Stomach (tissue), 9 donors: Measurements from ENCODE around the gene DNAJC4. TPM values are rescaled to one million over a fixed set of nuclear protein-coding genes. Genes with fewer than 3 reads are reported as not detected.

Experiments
- DNase-seq, 2 donors: peaks; one replicate each; pipeline versions ENCODE4 v3.0.0 to v3.0.0-alpha.2; 2013 to 2019
- H3K27ac ChIP-seq, 5 donors: fragments of 200-600 bp in 4 of 5; sonication (generic) in 4 of 5; one replicate each; pipeline ENCODE4 v1.5.1; 2013 to 2019; ENCODE audit warnings: mild to moderate bottlenecking in 1 of 5, moderate library complexity in 1 of 5
- H3K27me3 ChIP-seq, 3 donors: fragments of 200-600 bp; sonication (generic); one replicate each; pipeline ENCODE4 v1.5.1; 2017 to 2019; ENCODE audit warnings: mixed run types in 1 of 3
- H3K36me3 ChIP-seq, 4 donors: fragments of 200-600 bp; sonication (generic); 1 replicate in 3 of 4; 2 replicates in 1 of 4; pipeline ENCODE4 v1.5.1; 2016 to 2019
- H3K4me1 ChIP-seq, 4 donors: fragments of 200-600 bp; sonication (generic); one replicate each; pipeline ENCODE4 v1.5.1; 2016 to 2019
- H3K4me3 ChIP-seq, 4 donors: fragments of 200-600 bp; sonication (generic) in 3 of 4; one replicate each; pipeline ENCODE4 v1.5.1; 2016 to 2019; ENCODE audit warnings: mild to moderate bottlenecking in 1 of 4
- H3K9me3 ChIP-seq, 4 donors: fragments of 200-600 bp; sonication (generic); one replicate each; pipeline ENCODE4 v1.5.1; 2016 to 2019
- EP300 ChIP-seq: sonication (generic); formaldehyde crosslinking; IDR thresholded peaks from one replicate; pipeline ENCODE4 v1.6.1; 2017; ENCODE audit warnings: antibody characterized with exemption
- POLR2A ChIP-seq, 4 donors: fragments of 450-650 bp; IDR thresholded peaks; one replicate each; pipeline ENCODE4 v1.6.1; 2016; ENCODE audit warnings: antibody characterized with exemption in 4 of 4, control low read depth in 2 of 4, mild to moderate bottlenecking in 1 of 4, moderate library complexity in 1 of 4
- POLR2AphosphoS5 ChIP-seq, 3 donors: sonication (generic); formaldehyde crosslinking; IDR thresholded peaks; one replicate each; pipeline ENCODE4 v1.6.1; 2016; ENCODE audit warnings: antibody characterized with exemption in 3 of 3
- WGBS, 5 donors: extraction: QIAGEN DNeasy Blood & Tissue Kit in 3 of 5; methylation state at CpG; one replicate each; pipeline versions ENCODE4 v1.1.5 to v1.1.7; 2013 to 2018; 5-methylcytosine and 5-hydroxymethylcytosine counted together
- intact Hi-C: fragments of 100-400 bp; cut with DNase I; formaldehyde crosslinking; loops from one replicate; pipeline ENCODE4 v1.15.1; 2023; ENCODE audit warnings: low total_unique reads
- polyA plus RNA-seq, 3 donors: library from polyadenylated mRNA; stranded (reverse); fragments of 200-250 nt; gene quantifications; one replicate each; pipeline ENCODE4 v1.2.3, GENCODE V29; 2013
- total RNA-seq, 5 donors: library from RNA; depleted of rRNA; stranded (reverse); fragments of >200 nt; gene quantifications; one replicate each; pipeline versions ENCODE4 v1.1.0 to v1.2.3, GENCODE V29; 2014 to 2016
- TF ChIP-seq, protein P1 (sequence below), 7 experiments: fragments of 450-650 bp in 4 of 7; fragments of 200-600 bp in 3 of 7; sonication (generic) in 3 of 7; IDR thresholded peaks; one replicate each; pipeline ENCODE4 v1.5.1; 2016 to 2019; ENCODE audit warnings: antibody characterized with exemption in 7 of 7, control low read depth in 2 of 7, mild to moderate bottlenecking in 1 of 7
- donor health status: healthy with polysubstance abuse.
- donor health status: Bipolar disorder and iron deficiency.
- donor health status: healthy.

Gene DNAJC4
- total and polyA plus RNA-seq, 8 donors, result 8.3 to 115 (median 42.8) TPM

- no peaks in the 10 kb centered on the region for H3K27me3 ChIP-seq
- no peaks in the 10 kb centered on the region for H3K36me3 ChIP-seq
- peak in 1 of 2 donors; percentile 23 for DNase-seq
- peak overlapping the region; percentile 66 to 73 (median 70) for H3K4me3 ChIP-seq
- H3K9me3 ChIP-seq, result no peaks in the 10 kb centered on the region
- 29 to 39% (median 34%) methylated on average over 13 of the region's 13 CpGs for WGBS, 5 donors
- no peak for TF ChIP-seq POLR2AphosphoS5 (IDR thresholded peaks at IDR 0.05)
- intact Hi-C loops, result no loop called here
- H3K27ac ChIP-seq, result peak overlapping the region; percentile 91 to 96 (median 94)
- peaks cover 56 to 80% (median 78%) of the 10 kb centered on the region in 4 donors for H3K4me1 ChIP-seq
These were observed 591 bp upstream of the DNAJC4 start for GRCh38 chr11:64229744-64230170.

GRCh38 chr11:64230985-64231365 lies 627 bp downstream of the DNAJC4 start:
- Histone ChIP-seq H3K4me3 (peak overlapping the region; percentile 66 to 73 (median 70)), H3K36me3 (no peaks in the 10 kb centered on the region), H3K4me1 (peaks cover 58 to 83% (median 80%) of the 10 kb centered on the region in 4 donors), H3K9me3 (no peaks in the 10 kb centered on the region), H3K27me3 (no peaks in the 10 kb centered on the region), H3K27ac (peak overlapping the region; percentile 91 to 96 (median 94))
- WGBS, 5 donors, result 4 to 11% (median 8%) methylated on average over 8 of the region's 8 CpGs
- no peak for DNase-seq
- TF ChIP-seq POLR2AphosphoS5 (IDR thresholded peaks at IDR 0.05), result no peak
- TF ChIP-seq EP300, result no peak
- TF ChIP-seq, protein P1, sequence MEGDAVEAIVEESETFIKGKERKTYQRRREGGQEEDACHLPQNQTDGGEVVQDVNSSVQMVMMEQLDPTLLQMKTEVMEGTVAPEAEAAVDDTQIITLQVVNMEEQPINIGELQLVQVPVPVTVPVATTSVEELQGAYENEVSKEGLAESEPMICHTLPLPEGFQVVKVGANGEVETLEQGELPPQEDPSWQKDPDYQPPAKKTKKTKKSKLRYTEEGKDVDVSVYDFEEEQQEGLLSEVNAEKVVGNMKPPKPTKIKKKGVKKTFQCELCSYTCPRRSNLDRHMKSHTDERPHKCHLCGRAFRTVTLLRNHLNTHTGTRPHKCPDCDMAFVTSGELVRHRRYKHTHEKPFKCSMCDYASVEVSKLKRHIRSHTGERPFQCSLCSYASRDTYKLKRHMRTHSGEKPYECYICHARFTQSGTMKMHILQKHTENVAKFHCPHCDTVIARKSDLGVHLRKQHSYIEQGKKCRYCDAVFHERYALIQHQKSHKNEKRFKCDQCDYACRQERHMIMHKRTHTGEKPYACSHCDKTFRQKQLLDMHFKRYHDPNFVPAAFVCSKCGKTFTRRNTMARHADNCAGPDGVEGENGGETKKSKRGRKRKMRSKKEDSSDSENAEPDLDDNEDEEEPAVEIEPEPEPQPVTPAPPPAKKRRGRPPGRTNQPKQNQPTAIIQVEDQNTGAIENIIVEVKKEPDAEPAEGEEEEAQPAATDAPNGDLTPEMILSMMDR (IDR thresholded peaks at IDR 0.05), result no peak
- TF ChIP-seq POLR2A (IDR thresholded peaks at IDR 0.05), result no peak
- intact Hi-C loops, result no loop called here

GRCh38 chr11:64231546-64231945 lies 1.2 kb downstream of the DNAJC4 start:
- no peak for DNase-seq
- 71 to 86% (median 81%) methylated on average over 7 of the region's 7 CpGs for WGBS, 5 donors
- TF ChIP-seq POLR2A (IDR thresholded peaks at IDR 0.05), result no peak
- TF ChIP-seq, protein P1 (IDR thresholded peaks at IDR 0.05), result no peak
- no peak for TF ChIP-seq EP300
- TF ChIP-seq POLR2AphosphoS5 (IDR thresholded peaks at IDR 0.05), result no peak
- intact Hi-C loops, result no loop called here
- no peaks in the 10 kb centered on the region for H3K27me3 ChIP-seq
- peaks cover 60 to 88% (median 83%) of the 10 kb centered on the region in 4 donors for H3K4me1 ChIP-seq
- peak overlapping the region in 1 of 4 donors; percentile 68 for H3K4me3 ChIP-seq
- H3K36me3 ChIP-seq, result peaks cover 0 to 1% (median 0%) of the 10 kb centered on the region in 4 donors
- no peaks in the 10 kb centered on the region for H3K9me3 ChIP-seq
- H3K27ac ChIP-seq, result peak overlapping the region in 3 of 5 donors; percentile 14 to 95 (median 94)

DNA sequence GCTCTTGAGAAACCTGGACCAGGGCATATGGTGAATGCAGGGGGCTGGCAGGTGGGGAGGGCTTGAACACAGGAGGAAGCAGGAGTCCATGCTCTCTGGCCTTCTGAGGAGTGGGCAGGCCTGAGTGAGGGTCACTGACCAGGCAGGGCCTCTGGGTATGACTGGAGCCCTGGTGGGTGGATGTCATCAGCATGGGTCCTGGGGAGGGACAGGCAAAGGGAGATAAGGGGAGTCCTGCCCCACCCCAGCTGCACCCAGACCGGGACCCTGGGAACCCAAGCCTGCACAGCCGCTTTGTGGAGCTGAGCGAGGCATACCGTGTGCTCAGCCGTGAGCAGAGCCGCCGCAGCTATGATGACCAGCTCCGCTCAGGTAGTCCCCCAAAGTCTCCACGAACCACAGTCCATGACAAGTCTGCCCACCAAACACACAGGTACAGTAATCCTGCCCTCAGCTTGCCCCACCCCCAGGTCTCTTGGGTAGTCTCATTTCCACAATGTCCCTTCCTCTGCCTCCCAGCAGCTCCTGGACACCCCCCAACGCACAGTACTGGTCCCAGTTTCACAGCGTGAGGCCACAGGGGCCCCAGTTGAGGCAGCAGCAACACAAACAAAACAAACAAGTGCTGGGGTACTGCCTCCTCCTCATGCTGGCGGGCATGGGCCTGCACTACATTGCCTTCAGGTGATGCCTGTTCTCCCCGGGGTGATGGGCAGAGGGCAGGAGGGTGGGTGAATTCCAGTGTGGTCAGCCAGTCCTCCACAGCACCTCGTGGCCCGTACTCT lies 2.0 kb downstream of the DNAJC4 start:
- peaks cover 53 to 88% (median 83%) of the 10 kb centered on the region in 4 donors for H3K4me1 ChIP-seq
- peak overlapping the region in 1 of 4 donors; percentile 9 for H3K4me3 ChIP-seq
- no peaks in the 10 kb centered on the region for H3K27me3 ChIP-seq
- H3K27ac ChIP-seq, result peak overlapping the region in 3 of 5 donors; percentile 26 to 95 (median 94)
- no peaks in the 10 kb centered on the region for H3K9me3 ChIP-seq
- no peak for DNase-seq
- WGBS, 5 donors, result 68 to 83% (median 79%) methylated on average over 9 to 15 of the region's 15 CpGs
- intact Hi-C loops, result no loop called here
- TF ChIP-seq POLR2A (IDR thresholded peaks at IDR 0.05) (no peak), POLR2AphosphoS5 (IDR thresholded peaks at IDR 0.05) (no peak), EP300 (no peak)
- TF ChIP-seq, protein P1 (IDR thresholded peaks at IDR 0.05), result no peak
- H3K36me3 ChIP-seq, result peaks cover 0 to 9% (median 4%) of the 10 kb centered on the region in 4 donors

DNA sequence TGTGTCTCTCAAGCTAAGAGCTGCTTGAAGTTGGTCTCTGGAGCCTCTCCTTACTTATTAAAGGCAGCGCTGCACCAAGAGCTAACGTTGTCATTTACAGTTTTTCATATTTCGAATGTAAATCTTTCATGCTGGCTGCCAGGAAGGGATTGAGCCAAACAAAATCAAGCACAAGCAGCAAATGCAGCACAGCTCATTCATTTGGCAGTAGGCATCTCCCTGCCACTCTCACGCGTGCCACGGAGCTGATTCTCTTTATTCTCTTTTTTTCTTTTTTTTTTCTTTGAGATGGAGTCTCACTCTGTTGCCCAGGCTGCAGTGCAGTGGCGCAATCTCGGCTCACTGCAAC lies 2.6 kb downstream of the DNAJC4 start:
- H3K36me3 ChIP-seq, result peaks cover 5 to 15% (median 9%) of the 10 kb centered on the region in 4 donors
- DNase-seq, result no peak
- peaks cover 51 to 88% (median 83%) of the 10 kb centered on the region in 4 donors for H3K4me1 ChIP-seq
- H3K4me3 ChIP-seq, result no peak overlapping the region
- TF ChIP-seq POLR2AphosphoS5 (IDR thresholded peaks at IDR 0.05), result no peak
- no peak for TF ChIP-seq POLR2A (IDR thresholded peaks at IDR 0.05)
- TF ChIP-seq, protein P1 (IDR thresholded peaks at IDR 0.05), result no peak
- no peak for TF ChIP-seq EP300
- intact Hi-C loops, result no loop called here
- WGBS, 5 donors, result 75 to 86% (median 85%) methylated on average over 8 of the region's 8 CpGs
- H3K27ac ChIP-seq, result peak overlapping the region in 2 of 5 donors; percentile 26 to 94
- no peaks in the 10 kb centered on the region for H3K9me3 ChIP-seq
- no peaks in the 10 kb centered on the region for H3K27me3 ChIP-seq
